HG02885 (cell line): ENCODE measurements around the gene C2CD5.
A peak's percentile ranks its signal among the peaks of the same experiment; 100 is the strongest.
"Not testable (repeated sequence)": the region's sequence is repeated elsewhere in the genome, so short reads cannot be mapped to it uniquely, and the experiment has no call there.

Source experiments
- ATAC-seq: cut with Tn5 transposase; IDR thresholded peaks from one replicate; pipeline ENCODE4 v1.9.1; 2021; ENCODE audit warnings: mild to moderate bottlenecking; ENCODE audit not compliant: unreplicated experiment, poor library complexity

The C2CD5 gene

DNA sequence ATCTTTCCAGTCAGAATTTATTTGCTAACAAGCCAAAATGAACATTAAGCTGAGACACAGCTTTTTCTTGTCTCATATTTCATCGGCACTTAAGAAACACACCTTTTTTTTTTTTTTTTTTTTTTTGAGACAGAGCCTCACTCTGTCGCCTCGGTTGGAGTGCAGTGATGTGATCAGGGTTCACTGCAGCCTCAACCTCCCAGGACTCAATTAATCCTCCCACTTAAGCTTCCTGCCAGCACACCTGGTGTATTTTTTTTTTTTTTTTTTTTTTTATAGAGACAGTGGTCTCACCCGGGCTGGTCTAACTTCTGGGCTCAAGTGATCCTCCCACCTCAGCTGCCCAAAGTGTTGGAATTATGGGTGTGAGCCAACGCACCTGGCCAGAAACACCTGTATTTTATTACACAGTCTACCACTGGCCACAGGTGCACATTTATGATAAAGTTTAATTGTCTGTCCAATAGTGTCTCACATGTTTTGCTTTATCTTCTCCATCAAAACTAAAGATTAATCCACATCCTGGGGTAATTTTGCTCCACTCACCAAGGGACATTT is 62.7 kb downstream of the C2CD5 start:
- ATAC-seq = no peak

DNA sequence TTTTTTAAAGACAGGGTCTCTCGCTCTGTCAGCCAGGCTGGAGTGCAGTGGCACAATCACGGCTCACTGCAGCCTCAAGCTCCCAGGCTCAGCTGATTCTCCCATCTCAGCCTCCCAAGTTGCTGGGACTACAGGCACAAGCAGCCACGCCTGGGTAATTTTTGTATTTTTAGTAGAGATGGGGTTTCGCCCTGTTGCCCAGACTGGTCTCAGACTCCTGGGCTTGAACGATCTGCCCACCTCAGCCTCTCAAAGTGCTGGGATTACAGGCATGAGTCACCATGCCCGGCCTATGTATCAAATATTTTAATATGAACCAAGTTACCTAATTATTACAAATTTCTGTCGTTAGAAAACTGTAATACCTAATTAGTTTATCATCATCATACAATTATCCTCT is 63.5 kb downstream of the C2CD5 start:
- ATAC-seq = not testable (repeated sequence)

DNA sequence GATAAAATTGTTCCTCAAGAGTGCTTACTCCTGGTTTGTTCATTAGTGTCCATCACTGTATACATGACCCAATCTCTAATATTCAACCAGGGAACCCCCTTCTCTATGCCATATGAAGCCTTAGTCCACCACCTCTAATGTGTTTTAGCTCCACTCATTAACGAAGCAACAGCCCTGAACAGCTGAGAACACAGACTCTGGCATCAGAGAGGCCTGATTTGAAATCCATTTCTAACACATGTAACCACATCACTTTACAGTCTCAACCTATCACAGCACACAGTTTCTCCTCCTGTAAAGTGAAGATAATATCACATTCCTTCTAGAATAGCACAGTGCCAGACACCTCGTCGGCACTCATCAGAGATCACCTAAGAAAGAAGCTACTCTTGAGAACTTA is 64.3 kb downstream of the C2CD5 start:
- ATAC-seq = no peak

DNA sequence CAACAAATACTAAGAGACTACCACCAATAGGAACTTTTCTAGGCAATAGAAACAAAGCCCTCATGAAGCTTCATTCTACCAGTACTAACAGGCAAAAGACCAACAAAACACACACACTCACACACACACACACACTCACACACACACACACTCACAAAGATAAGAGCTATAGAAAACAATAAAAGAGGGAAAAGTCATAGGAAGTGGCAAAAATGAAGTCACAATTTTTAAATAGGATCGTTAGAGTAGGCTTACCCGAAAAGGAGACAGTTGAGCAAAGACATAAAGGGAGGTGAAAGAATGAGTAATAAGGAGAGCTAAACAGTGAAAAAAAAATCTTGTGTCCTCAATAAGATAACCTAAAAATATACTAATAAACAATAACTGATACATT is 66.5 kb downstream of the C2CD5 start:
- ATAC-seq = peak; percentile 68

DNA sequence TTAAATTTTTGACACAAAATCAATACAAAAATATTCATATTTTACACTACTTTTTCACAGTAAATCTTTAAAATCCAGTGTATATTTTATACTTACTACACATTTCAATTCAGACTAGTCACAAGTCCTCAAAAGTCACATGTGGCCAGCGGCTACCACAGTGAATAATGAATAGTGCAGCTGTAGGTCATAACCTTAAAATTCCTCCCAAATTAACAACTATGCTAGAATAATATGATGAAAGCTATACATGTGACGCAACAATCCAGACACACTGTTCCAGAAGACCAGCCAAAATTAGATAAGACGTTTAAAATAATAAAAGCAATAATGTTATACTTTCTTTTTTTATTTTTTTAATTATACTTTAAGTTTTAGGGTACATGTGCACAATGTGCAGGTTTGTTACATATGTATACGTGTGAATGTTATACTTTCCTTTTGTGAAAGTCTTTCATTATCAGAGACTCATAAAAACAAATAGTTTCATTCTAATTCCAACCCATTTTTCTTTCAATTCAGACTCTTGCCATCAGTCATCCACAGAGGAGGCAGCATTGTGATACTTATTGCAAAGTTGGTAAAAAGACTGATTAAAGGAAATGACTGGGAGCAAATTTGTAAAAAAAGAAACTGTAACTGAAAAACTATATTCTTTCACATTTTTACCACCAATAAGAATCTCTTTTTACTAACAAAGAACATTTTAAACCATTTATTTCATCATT is 67.0 kb downstream of the C2CD5 start:
- no peak for ATAC-seq

DNA sequence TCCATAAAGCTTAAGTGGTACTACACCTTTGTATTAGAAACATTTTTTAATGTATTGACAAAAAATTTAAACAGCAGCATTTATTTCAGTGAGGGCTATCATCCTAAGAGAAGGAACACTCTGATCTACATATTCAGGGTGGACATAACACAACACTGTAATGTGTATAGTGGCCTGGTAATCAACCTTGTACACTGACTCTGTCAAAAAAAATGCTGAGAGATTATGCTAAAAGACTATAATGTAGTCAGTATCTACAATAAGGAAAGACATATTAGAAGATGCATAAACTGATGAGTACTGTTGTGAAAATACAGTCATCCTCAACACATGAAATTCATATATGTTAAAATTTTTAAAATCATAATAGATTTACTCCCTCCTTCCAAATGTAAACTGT is 68.2 kb downstream of the C2CD5 start:
- ATAC-seq = no peak

DNA sequence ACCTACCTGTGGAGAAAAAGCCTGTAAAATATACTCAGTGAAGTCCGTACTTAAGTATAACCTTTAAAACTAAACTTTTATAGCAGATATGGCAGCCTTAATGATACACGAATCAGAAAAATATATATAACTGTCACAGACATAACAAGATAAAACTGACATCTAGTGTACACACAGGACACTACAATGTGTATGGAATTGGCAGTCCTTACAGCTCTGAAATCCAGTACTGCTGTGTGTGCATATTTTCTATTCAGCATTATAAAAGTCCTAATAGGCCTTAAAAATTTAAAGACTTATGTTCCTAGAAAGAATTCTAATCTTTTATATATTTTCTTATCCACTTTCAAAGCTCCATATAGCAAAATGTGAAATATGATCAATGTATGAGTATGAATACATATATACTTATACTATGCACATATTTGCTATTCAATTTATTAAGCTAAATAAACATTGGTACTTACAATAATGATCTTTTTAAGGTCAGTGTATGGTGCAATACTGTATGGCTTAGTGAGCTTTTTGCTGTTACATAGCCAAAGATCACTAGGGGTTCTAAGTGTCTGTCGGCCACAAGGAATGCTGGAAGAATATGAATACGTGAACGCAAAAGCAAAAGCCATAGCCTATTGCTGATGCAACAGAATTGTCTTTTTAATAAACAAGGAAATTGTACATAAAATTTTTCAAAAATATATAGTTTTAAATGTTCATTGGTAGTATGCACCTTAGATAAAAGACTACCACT is 69.2 kb downstream of the C2CD5 start:
- ATAC-seq = no peak

DNA sequence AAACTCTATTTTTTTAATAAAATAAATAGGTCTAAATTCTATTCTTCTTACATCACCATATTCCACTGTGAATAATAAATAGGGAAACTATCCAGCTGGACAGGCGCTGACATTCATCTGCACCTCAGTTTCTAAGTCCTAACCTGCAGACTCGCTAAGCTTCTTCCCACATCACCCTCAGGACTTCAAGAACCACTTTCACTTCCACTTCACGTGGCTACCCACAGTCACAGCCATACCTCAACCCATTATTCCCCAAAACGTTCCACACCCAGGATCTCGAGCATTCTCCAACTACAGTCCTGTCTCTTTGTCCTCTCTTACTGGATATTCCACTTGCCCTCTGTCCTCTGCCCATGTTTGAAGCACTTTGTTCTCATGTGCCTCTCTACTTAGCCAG is 71.1 kb downstream of the C2CD5 start:
- ATAC-seq = peak; percentile 63

DNA sequence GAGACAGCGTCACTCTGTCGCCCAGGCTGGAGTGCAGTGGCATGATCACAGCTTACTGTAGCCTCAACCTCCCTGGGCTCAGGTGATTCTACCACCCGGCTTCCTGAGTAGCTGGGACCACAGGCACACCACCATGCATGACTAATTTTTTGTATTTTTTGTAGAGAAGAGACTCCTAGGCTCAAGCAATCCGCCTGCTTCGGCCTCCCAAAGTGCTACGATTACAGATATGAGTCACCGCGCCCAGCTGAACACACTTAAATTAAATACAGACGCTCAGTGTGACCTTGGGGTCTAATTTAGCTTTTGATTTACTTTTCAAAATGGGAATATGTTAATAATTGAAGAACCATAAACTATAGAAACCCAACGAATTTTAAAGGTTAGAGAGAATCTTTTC is 77.2 kb downstream of the C2CD5 start:
- no peak for ATAC-seq

DNA sequence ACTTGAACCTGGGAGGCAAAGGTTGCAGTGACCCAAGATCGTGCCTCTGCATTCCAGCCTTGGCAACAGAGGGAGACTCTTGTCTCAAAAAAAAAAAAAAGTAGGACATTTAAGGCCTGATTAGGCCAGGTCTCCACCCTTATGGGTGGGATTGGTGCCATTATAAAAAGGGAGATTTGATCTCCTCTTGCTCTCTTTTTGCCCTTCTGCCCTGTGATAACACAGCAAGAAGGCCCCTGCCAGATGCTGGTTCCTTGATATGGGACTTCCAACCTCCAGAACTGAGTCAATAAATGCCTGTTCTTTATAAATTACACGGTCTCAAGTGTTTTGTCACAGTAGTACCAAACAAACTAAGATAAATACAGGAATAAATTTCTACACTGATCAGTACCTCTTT is 81.0 kb downstream of the C2CD5 start:
- no peak for ATAC-seq

DNA sequence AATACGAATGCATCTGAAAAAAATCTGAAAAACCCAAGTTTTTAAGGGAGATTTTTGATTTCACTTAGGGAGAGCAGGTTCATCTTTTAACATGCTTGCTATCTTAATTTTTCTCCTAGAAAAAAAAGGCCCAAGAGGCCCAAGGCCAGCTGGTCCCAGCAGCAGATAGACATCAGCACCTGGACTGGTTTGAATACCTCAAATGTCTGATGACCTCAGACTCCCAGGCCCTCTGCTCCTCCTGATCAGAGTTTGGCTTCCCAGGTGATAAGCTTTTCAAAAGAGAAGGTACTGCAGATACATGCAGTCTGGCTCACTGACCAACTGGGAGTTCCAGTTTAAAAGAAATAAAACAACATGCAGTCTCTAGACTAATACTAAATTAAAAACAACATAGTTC is 82.6 kb downstream of the C2CD5 start:
- no peak for ATAC-seq

DNA sequence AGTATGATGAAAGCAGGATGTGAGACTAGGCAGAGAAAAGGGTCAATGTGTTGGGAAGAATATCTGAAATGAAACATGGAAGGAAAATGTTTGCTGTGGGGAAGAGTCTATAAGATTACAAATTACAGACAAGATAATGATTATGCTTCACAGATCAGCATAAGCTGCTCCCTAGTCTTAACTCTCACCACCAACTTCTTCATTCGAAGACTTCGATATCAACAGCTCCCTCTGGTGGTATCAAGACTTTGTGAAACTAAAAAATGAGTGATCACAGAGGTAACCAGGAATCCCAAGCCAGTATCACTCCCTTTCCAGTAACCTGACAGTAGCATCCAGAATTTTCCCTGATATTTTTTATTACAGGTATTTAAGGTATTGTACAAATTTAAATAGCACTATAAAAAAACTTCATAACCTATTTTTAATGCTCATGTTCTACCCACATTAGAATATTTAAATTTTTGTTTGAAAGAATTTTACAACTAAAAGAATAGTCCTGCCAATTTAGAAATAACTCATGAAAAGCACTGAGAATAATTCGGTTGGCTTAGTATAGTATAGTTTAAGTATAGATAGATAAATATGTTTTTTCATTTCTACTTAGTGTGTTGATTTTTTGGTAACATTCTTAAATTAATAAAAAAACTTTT is 84.4 kb downstream of the C2CD5 start:
- peak; percentile 88 for ATAC-seq

DNA sequence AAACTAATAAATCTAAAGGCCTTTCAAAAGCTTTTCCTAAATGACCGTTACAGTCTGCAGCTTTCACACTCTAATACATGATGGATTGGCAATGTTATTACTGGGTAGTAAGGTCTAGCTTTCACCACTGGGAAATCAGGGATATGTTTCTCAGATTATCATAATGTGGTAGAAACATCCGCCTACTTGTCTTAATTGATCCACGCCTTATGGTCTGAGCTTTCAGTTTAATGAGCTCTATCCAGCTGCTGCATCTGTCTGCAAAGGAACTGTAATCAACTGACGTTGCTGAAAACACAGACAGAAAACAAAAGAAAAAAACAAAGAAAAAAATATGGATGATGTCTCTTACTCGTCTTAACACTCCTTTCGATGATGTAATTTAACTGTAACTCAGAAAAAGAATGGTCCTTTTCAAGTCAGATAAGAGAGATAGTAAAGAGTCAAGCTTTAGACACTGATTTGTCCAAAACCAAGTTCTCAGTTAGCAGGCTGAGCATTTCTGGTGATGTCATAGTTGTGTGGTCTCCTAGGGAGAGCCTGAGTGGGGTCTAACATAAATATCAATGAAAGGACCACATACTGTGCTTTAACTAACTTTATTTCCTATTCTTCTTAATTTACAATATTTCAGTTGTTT is 85.9 kb downstream of the C2CD5 start:
- ATAC-seq = no peak

DNA sequence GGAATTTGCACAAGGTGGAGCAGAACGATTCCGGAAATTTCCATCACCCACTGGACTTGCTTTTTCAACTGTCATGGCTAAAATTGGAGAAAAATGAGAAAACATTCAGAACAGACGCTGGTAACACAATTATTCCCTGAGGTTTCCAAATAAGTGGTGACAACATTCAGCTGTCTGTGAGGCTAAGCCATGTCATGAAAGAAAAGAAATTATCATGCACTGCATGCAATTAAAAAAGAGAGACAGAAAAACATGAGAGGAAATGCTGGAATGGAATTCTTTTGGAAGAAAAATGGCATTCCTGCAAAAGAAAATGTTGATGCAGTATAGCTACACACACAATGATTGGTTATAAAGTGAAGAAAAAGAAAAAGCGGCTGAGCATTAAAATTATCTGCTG is 87.3 kb downstream of the C2CD5 start:
- ATAC-seq = no peak

DNA sequence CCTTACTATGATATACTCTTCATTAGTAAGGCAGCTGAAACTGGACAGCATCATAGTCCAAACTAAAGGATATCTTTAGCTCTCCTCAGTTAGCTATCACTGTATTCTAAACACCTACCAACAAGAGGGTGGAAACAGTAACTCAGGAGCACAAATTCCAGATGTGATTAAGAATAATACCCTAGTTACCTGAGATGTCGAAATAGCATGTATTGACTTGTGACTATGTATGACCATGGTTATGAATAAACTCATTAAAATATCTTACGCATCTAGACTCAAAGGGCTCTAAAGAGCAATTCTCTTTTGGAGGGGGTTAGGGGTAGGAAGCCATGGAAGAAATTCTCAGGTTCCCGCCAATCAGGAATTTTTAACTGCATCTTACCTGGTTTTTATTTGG is 90.8 kb downstream of the C2CD5 start:
- ATAC-seq = no peak

DNA sequence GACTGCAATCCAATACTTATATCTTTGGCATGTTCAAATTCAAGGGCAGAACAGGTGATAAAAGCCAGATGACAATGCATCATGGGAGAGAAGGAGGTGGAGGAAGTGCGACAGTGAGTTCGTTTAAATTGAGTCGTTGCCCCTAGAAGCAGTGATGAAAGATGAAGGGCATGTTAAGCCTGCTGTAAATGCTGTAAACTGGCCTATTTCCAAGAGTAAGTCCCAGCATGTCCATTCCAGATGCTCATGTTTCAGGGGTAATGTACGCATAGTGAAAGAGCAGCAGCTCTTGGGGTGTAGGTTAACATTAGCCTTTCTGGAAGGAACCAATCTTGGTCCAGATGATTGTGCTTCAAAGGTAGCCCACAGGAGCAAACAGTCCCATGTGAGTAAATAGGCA is 97.1 kb downstream of the C2CD5 start:
- no peak for ATAC-seq

DNA sequence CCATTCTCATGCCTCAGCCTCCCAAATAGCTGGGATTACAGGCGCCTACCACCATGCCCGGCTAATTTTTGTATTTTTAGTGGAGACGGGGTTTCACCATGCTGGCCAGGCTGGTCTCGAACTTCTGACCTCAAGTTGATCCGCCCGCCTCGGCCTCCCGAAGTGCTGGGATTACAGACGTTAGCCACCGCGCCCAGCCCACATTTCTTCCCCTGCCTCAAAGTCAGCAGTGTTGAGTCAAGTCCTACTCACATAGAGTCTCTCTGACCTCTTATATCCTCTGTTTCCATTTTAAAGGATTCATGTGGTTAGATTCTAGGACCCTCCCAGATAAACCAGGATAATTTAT is 100.1 kb downstream of the C2CD5 start:
- ATAC-seq = not testable (repeated sequence)

DNA sequence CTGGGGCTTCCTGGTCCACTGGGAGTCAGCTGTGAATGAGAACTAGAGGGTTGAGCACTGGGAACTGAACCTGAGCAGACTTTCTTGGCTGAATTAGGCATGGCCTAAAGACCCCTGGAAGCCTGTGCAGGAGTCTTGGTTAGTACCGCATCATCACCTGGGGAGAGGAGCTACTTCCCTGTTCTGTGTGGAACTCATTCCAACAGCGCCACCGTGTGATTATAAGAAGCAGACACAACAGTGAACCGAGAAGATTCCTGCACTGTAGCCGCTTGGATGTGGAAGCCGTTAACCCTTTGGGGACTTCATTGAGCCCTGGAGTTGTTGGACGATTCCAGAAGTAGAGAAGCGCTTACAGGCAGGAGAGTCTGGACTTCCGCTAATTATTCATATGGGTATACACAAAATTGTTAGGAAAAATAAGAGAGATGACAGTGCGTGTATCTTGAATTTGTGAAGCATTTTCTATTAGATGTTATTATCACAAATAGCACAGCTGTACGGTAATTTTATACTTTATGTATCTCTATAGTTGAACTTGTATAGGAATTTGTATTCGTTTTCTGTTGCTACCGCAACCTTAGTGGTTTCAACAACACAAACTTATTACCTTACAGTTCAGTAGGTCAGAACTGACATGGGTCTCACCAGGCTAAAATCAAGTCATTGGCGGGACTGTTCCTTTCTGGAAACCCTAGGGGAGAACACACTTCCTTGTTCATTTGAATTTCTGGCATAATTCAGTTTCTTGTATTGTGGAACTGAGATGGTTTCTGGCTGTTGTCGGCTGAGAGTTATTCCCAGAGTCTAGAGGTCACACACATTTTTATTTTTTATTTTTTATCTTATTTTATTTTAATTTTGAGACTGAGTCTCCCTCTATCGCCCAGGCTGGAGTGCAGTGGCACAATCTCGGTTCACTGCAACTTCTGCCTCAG is 100.7 kb downstream of the C2CD5 start:
- ATAC-seq = peak; percentile 100

DNA sequence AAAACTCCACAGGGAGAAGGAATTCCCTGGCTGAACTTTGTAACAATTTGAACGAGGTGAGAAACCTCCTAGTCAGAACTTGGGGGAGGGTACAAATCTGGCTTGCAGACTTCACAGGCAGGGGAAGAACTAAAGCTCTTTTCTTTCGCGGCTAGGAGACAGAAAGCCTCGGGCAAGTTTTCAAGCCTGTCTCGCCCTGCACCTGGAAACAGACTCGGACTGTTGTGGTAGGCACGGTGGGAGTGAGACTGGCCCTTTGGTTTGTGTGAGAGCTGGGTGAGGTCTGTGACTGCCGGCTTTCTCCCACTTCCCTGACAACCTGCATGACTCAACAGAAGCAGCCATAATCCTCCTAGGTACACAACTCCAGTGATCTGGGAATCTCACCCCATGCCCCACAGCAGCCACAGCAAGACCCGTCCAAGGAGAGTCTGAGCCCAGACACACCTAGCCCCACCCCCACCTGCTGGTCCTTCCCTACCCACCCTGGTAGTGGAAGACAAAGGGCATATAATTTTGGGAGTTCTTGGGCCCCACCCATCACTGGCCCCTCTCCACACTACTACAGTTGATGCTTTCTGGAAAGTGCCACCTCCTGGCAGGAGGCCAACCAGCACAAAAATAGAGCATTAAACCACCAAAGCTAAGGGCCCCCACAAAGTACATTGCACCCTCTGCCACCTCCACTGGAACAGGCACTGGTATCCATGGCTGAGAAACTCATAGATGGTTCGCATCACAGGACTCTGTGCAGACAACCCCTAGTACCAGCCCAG is 107.1 kb downstream of the C2CD5 start:
- ATAC-seq = no peak
